Activated T-cell treated with anti-CD3 and anti-CD28 coated beads, Interleukin-2, amount 50 U/mL, for 4 hours (primary cell): Measurements from ENCODE around the gene WFS1. TPM values are rescaled to one million over a fixed set of nuclear protein-coding genes. Genes with fewer than 3 reads are reported as not detected.
A peak's percentile ranks its signal among the peaks of the same experiment; 100 is the strongest.

ENCODE experiments used
- ATAC-seq, 2 donors: fragments of 200-7000 bp; cut with Tn5 transposase; one replicate each; pipeline ENCODE4 v1.10.0; 2021
- DNase-seq: peaks from one replicate; pipeline ENCODE4 v3.0.0-alpha.2; 2020
- H3K27me3 Mint-ChIP-seq: one replicate; pipeline ENCODE4 v1.8.0; 2021; ENCODE audit warnings: low read depth, mixed read lengths
- H3K36me3 Mint-ChIP-seq: one replicate; pipeline ENCODE4 v1.8.0; 2022; ENCODE audit warnings: mixed read lengths; ENCODE audit not compliant: insufficient read depth
- H3K4me1 Mint-ChIP-seq: one replicate; pipeline ENCODE4 v1.8.0; 2021; ENCODE audit warnings: low read depth, mixed read lengths
- H3K4me3 Mint-ChIP-seq: one replicate; pipeline ENCODE4 v1.8.0; 2021; ENCODE audit warnings: mild to moderate bottlenecking, moderate library complexity, mixed read lengths
- H3K9me3 Mint-ChIP-seq: one replicate; pipeline ENCODE4 v1.8.0; 2021; ENCODE audit warnings: mixed read lengths
- total RNA-seq, 3 donors: library from RNA; stranded (reverse); gene quantifications; one replicate each; pipeline ENCODE4 v1.2.1, GENCODE V29; 2021

Gene WFS1
- total RNA-seq, 3 donors from 2014 or later, result 7.0 to 7.7 (median 7.3) TPM

GRCh38 chr4:6246170-6246634, 23.4 kb upstream of the WFS1 start:
- peaks cover 1% of the 10 kb centered on the region for H3K4me1 Mint-ChIP-seq
- H3K9me3 Mint-ChIP-seq, result peaks cover 5% of the 10 kb centered on the region
- H3K27me3 Mint-ChIP-seq, result peaks cover 67% of the 10 kb centered on the region
- ATAC-seq, result no peak
- no peak overlapping the region for H3K4me3 Mint-ChIP-seq
- no peak for DNase-seq
- H3K36me3 Mint-ChIP-seq, result peaks cover 3% of the 10 kb centered on the region

GRCh38 chr4:6248394-6248793, 21.3 kb upstream of the WFS1 start:
- Mint-ChIP-seq H3K4me3 (no peak overlapping the region), H3K4me1 (peaks cover 1% of the 10 kb centered on the region), H3K9me3 (peaks cover 5% of the 10 kb centered on the region), H3K27me3 (peaks cover 57% of the 10 kb centered on the region), H3K36me3 (peaks cover 3% of the 10 kb centered on the region)
- ATAC-seq (no peak), DNase-seq (no peak)

DNA sequence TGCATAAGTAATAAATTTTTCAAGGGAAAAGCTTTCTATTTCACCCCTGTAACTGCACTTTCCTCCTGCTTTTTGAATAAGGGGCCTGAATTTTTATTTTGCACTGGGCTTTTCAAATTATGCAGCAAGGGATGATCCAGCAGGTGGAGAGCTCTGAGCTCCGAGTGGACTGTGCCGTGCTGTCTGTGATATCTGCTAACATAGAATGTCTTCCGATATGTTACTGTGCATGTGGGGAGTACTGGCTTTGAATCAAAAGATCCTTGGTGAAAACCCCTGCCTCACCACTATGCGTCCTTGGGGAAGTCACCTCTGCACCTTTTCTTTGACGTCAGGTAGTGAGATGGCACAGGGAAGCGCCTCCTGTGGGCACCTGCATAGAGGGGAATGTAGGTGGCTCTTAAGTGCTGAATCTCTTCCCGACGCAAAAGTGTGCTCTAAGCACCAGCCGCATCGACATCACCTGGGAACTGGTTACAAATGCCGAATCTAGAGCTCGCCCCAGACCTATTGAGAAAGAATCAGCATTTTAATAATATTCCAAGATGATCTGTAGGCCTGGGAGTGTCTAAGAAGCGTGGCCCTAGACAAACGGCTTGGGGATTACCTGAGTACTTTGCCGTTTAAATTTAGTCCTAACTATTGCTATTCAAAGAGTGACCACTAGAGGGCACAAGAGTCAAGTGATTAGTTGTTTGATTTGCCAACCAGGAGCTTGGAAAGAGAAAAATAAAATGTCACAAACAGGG, 19.2 kb upstream of the WFS1 start:
- H3K27me3 Mint-ChIP-seq, result peaks cover 41% of the 10 kb centered on the region
- no peak overlapping the region for H3K4me3 Mint-ChIP-seq
- peak; percentile 54 to 62 for ATAC-seq
- H3K9me3 Mint-ChIP-seq, result no peaks in the 10 kb centered on the region
- DNase-seq, result no peak
- H3K4me1 Mint-ChIP-seq, result peaks cover 1% of the 10 kb centered on the region
- H3K36me3 Mint-ChIP-seq, result no peaks in the 10 kb centered on the region

DNA sequence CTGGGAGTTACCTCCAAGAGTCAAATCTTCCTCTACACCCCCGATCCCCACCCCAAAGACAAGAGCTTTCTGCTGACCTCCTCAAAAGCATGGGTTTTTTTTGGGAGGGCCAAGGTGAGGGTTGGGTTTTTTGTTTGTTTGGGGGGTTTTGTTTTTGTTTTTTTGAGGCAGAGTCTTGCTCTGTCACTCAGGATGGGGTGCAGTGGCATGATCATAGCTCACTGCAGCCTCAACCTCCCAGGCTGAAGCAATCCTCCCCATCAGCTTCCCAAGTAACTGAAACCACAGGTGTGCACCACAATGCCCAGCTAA, 18.7 kb upstream of the WFS1 start:
- Mint-ChIP-seq H3K27me3 (peaks cover 43% of the 10 kb centered on the region), H3K36me3 (no peaks in the 10 kb centered on the region), H3K4me1 (peaks cover 1% of the 10 kb centered on the region), H3K4me3 (no peak overlapping the region), H3K9me3 (no peaks in the 10 kb centered on the region)
- DNase-seq (no peak), ATAC-seq (no peak)

DNA sequence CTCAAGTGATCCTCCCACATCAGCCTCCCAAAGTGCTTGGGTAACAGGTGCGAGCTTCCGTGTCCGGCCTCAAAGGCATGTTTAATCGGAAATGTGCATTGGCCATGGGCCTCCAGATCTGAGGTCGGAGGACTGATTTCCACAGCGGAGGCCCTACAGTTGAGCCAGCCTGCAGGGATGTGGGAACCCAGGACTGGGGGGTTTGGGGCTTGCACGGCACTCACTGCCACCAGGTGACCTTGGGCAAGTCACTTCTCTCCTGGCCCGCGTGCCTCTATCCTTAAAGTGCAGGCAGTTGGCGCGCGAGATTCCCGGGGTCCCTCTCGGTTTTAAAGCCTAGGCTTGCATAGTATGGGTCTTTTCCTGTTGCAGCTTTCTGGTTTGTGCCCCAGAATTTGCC, 18.3 kb upstream of the WFS1 start:
- Mint-ChIP-seq H3K4me3 (no peak overlapping the region), H3K27me3 (peaks cover 41% of the 10 kb centered on the region)

GRCh38 chr4:6252051-6252450, 17.6 kb upstream of the WFS1 start:
- H3K4me3 Mint-ChIP-seq, result no peak overlapping the region
- H3K27me3 Mint-ChIP-seq, result peaks cover 39% of the 10 kb centered on the region
- ATAC-seq (no peak), DNase-seq (no peak)
- no peaks in the 10 kb centered on the region for H3K9me3 Mint-ChIP-seq
- no peaks in the 10 kb centered on the region for H3K36me3 Mint-ChIP-seq
- peaks cover 3% of the 10 kb centered on the region for H3K4me1 Mint-ChIP-seq

More for the DNA sequence above, 18.3 kb upstream of the WFS1 start:
- H3K36me3 Mint-ChIP-seq, result no peaks in the 10 kb centered on the region
- no peak for DNase-seq
- H3K4me1 Mint-ChIP-seq, result peaks cover 1% of the 10 kb centered on the region
- no peak for ATAC-seq
- no peaks in the 10 kb centered on the region for H3K9me3 Mint-ChIP-seq

GRCh38 chr4:6253111-6253510, 16.5 kb upstream of the WFS1 start:
- H3K4me3 Mint-ChIP-seq, result no peak overlapping the region
- ATAC-seq, result no peak
- H3K36me3 Mint-ChIP-seq, result no peaks in the 10 kb centered on the region
- H3K9me3 Mint-ChIP-seq, result no peaks in the 10 kb centered on the region
- peaks cover 39% of the 10 kb centered on the region for H3K27me3 Mint-ChIP-seq
- peaks cover 8% of the 10 kb centered on the region for H3K4me1 Mint-ChIP-seq
- DNase-seq, result no peak

GRCh38 chr4:6253961-6254360, 15.7 kb upstream of the WFS1 start:
- Mint-ChIP-seq H3K36me3 (no peaks in the 10 kb centered on the region), H3K9me3 (no peaks in the 10 kb centered on the region), H3K27me3 (peaks cover 34% of the 10 kb centered on the region), H3K4me3 (no peak overlapping the region), H3K4me1 (peaks cover 8% of the 10 kb centered on the region)
- DNase-seq, result no peak
- ATAC-seq, result no peak

- H3K27me3 Mint-ChIP-seq, result peaks cover 26% of the 10 kb centered on the region
- no peak overlapping the region for H3K4me3 Mint-ChIP-seq
- H3K9me3 Mint-ChIP-seq, result no peaks in the 10 kb centered on the region
- peaks cover 6% of the 10 kb centered on the region for H3K4me1 Mint-ChIP-seq
- ATAC-seq (no peak), DNase-seq (no peak)
- no peaks in the 10 kb centered on the region for H3K36me3 Mint-ChIP-seq
Observed at GRCh38 chr4:6256141-6256540, 13.5 kb upstream of the WFS1 start.

DNA sequence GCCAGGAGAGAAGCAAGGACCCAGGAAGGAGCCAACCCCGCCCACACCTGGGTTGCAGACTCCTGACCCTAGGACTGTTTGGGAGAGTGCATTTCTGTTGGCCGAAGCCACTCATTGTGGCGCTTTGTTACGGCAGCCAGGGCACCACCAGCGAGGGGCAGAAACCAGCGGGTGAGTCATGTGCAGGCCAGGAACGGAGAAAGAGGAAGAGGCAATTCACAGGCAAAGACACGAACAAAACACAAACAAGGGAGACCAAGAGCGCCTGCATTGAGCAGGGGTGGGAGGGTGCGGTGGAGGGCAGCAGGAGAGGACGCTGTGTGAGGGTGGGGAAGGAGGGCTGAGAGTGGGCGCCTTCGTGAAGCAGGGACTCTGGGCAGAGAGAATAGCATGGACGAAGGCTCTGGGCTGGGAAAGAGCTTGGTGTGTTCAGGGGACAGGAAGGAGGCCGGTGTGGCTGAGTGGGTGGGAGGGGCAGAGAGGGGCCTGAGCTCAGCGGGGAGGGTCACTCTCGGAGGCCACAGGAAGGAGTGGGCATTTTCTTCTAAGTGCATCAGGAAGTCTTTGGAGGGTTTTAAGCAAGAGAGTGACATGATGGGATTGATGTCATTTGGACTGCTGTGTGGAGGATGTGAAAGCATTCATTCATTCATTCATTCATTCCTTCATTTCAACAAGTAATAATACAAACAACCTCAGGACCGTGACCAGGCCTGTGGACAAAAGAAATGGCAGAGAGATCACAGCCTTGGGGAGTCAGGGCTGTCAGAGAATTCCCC, 12.2 kb upstream of the WFS1 start:
- Mint-ChIP-seq H3K4me3 (no peak overlapping the region), H3K9me3 (no peaks in the 10 kb centered on the region), H3K27me3 (peaks cover 31% of the 10 kb centered on the region), H3K4me1 (peaks cover 6% of the 10 kb centered on the region), H3K36me3 (no peaks in the 10 kb centered on the region)
- DNase-seq, result no peak
- ATAC-seq, result peak in 1 of 2 donors; percentile 30

DNA sequence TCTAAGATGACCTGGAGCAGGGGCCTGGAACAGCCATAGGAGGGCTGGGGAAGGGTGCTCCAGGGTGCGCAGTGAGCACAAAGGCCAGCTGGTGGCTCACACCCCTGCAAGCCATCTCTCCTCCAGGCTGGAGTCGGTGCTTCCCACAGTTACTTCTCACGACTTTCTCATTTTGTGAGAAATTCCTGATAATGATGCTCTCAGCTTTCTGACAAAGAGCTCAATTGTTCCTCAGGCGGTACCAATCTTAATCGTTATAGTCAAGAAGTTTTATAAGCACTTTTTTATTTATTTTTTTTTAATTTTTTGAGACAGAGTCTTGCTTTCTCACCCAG, 11.7 kb upstream of the WFS1 start:
- no peak for DNase-seq
- no peak overlapping the region for H3K4me3 Mint-ChIP-seq
- ATAC-seq, result no peak
- no peaks in the 10 kb centered on the region for H3K36me3 Mint-ChIP-seq
- peaks cover 31% of the 10 kb centered on the region for H3K27me3 Mint-ChIP-seq
- H3K4me1 Mint-ChIP-seq, result peaks cover 6% of the 10 kb centered on the region
- no peaks in the 10 kb centered on the region for H3K9me3 Mint-ChIP-seq

DNA sequence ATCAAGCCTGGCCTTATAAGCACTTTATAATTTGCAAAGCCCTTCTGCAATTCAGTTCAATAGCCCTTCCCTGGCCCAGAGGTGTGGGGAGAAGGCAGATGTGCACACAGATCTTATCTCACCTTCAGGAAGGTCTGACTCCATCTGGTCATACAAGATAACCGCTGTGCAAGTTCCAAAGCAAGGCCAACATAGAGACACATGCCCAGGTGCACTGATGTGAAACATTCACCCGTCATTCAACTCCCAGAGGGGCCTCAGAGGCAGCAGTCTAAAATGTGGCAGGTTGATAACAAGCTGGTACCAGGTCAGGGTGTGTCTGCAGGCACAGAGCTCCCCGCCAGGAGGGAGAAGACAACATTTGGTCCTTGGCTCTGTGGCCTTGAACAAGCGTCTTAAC, 10.9 kb upstream of the WFS1 start:
- H3K4me1 Mint-ChIP-seq, result peaks cover 8% of the 10 kb centered on the region
- H3K9me3 Mint-ChIP-seq, result no peaks in the 10 kb centered on the region
- no peak overlapping the region for H3K4me3 Mint-ChIP-seq
- peaks cover 31% of the 10 kb centered on the region for H3K27me3 Mint-ChIP-seq
- no peak for DNase-seq
- ATAC-seq, result no peak
- no peaks in the 10 kb centered on the region for H3K36me3 Mint-ChIP-seq

- no peaks in the 10 kb centered on the region for H3K36me3 Mint-ChIP-seq
- H3K4me1 Mint-ChIP-seq, result peaks cover 8% of the 10 kb centered on the region
- no peaks in the 10 kb centered on the region for H3K9me3 Mint-ChIP-seq
Observed at GRCh38 chr4:6259886-6260285, 9.8 kb upstream of the WFS1 start.

DNA sequence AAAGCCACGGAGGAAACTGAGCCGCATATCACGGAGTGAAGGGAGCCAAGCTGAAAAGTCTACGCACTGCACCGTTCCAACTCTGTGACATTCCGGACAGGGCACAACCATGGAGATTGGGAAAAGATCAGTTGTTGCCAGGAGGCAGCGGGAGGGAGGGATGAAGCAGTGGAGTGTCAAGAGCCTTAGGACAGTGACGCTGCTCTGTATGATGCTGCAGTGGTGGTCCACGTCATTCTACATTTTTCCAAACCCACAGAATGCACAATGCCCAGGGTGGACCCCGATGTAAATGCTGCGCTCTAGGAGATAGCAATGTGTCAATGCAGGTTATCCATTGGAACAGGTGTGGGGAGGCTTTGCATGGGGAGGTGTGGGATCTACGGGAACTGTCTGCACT, 7.5 kb upstream of the WFS1 start:
- ATAC-seq (no peak), DNase-seq (no peak)
- Mint-ChIP-seq H3K27me3 (peaks cover 19% of the 10 kb centered on the region), H3K36me3 (no peaks in the 10 kb centered on the region), H3K4me1 (peaks cover 6% of the 10 kb centered on the region), H3K4me3 (no peak overlapping the region), H3K9me3 (no peaks in the 10 kb centered on the region)

More at GRCh38 chr4:6259886-6260285, 9.8 kb upstream of the WFS1 start:
- DNase-seq (no peak), ATAC-seq (no peak)
- peaks cover 31% of the 10 kb centered on the region for H3K27me3 Mint-ChIP-seq
- no peak overlapping the region for H3K4me3 Mint-ChIP-seq

DNA sequence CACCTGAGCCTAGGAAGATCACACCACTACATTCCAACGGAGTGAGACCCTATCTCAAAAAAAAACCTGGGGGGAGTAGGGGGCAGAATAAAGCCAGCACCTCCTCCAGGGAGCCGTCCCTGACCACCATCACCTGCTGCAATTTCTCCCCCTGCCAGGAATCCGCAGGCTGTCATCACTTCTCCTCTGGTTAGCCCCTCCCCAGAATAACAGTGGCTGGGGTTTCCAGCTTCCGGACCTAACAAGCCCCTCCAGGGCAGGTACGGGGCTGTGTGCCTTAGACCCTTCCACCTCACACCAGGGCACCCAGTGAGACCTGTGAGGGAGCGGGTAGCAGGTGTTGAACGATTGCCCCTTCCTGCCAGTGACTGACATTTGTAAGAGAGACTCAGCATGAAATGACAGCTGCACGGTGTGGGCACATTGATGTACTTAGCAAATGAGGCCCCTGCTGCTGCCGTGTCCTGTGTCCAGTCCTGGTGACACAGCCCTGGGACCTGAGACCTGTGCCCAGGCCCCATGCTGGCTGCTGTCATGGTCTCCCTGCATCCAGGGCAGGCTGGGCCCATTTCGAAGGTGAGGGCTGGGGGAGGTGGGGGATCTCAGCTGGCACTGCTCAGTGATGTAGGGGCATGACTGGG, 6.7 kb upstream of the WFS1 start:
- peaks cover 9% of the 10 kb centered on the region for H3K4me1 Mint-ChIP-seq
- DNase-seq, result no peak
- no peaks in the 10 kb centered on the region for H3K9me3 Mint-ChIP-seq
- H3K36me3 Mint-ChIP-seq, result no peaks in the 10 kb centered on the region
- peaks cover 13% of the 10 kb centered on the region for H3K27me3 Mint-ChIP-seq
- ATAC-seq, result no peak
- no peak overlapping the region for H3K4me3 Mint-ChIP-seq
